ENCODE results near the gene CDC16.

DNA sequence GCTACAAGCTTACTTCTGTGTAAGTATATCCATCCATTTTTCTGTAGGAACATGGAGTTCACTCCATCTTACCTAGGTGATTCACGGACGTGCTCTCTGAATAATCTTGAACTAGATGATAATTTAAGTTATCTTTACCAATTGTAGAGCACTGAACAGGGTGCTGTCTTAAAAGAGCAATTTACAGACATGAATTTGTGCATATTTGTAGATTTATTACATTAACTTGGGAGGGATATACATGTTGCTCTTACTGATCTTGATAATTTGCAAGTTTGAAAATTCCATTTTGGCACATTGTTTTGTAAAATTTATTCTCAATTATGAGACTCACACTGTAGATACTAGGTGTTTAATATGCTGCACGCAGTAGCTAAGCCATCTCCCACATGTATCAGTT lies 9.3 kb downstream of the CDC16 start:
- TF ChIP-seq YY1 (IDR thresholded peaks at IDR 0.05; ENCODE audit: insufficient read depth, insufficient read length) (no peak), ZNF274 (IDR thresholded peaks at IDR 0.05; ENCODE audit: low read depth, low read length) (no peak)

Data from NT2/D1 (cell line).